COLO829 (cell line): ENCODE data around the gene RABEPK.
"Not testable (repeated sequence)": the region's sequence is repeated elsewhere in the genome, so short reads cannot be mapped to it uniquely, and the experiment has no call there.

ENCODE experiments used
- DNase-seq: peaks from one replicate; pipeline ENCODE4 v3.0.0; 2012; ENCODE audit warnings: low spot score

Gene RABEPK

DNA sequence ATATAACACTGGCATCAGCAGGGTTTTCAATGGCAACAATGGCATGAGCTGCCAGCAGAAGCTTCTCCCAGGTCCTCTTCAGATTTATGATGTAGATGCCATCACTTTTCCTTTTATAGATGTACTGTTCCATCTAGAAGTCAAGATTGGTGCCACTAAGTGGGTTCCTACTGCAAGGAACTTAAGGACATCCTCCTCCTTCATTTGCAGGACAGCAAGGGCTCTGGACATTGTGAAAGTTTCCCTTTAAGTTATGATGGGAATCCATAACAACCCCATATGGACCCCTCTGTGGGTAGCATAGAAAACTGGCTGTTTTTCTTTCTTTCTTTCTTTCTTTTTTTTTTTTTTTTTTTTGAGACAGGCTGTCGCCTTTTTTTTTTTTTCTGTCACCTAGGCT, 4.8 kb upstream of the RABEPK start:
- not testable (repeated sequence) for DNase-seq

DNA sequence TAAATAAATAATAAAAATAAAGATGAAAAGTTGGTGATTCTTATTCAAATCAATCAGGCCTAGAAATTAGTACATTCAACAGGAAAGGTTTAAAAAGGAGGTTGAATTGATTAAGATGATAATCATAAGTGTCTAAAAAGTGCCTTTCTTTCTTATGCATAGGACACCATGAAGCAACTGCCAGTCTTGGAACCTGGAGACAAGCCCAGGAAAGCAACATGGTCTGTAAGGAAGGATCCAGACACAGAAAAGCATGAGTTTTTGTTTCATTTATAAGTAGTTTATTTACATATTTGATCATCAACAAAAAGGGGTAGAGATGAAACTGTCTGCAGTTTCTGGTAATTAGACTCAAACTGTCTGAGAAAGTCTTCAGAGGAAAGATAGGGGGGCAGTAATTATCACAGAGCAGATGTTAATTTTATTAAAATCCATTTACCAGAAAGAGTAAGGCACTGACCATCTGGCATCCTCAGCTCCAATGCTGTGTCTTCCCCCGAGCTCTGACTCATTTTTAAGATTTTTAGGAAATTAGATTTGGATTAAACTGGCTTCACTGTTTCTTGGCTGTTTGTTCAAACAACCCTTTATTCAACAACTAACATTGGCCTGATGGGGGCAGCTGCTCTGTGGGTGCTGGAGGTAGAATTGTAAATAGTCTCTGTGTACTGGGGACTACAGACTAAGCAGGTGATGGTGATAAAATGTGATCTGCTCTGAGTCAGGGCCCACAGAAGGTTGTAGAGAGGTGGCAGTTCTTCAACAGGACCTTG, 2.7 kb downstream of the RABEPK start:
- peak; percentile 69 for DNase-seq

DNA sequence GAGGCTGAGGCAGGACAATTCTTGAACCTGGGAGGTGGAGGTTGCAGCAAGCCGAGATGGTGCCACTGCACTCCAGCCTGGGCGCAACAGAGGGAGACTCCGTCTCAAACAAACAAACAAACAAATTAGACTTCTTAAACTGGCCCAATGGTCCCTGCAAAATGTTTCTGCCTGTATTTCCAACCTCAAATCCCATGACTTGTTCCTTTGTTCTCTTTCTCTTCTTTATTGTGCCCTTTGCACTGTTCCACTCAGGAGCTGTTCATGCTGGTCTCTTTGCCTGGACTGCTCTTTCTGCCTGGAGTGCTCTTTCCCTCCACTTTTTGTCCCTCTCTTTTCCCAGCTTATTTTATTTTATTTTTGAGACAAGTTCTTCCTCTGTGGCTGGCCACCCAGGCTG, 4.1 kb downstream of the RABEPK start:
- DNase-seq: no peak

DNA sequence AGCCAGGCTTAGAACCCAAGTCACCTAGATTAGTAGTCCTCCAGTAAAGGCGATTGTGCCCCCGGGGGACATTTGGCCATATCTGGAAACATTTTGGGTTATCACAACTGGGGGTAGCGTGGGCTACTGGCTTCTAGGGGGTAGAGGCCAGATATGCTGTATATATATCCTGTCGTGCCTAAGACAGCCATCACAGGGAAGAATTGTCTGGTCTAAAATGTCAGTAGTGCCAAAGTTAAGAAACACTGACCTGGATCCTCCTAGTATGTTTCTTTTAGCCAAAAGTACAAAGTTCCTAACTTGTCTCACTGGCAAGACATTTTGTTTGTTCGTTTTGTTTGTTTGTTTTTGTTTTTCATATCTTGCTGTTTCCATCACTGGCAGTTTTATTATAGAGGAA, 13.8 kb downstream of the RABEPK start:
- no peak for DNase-seq

DNA sequence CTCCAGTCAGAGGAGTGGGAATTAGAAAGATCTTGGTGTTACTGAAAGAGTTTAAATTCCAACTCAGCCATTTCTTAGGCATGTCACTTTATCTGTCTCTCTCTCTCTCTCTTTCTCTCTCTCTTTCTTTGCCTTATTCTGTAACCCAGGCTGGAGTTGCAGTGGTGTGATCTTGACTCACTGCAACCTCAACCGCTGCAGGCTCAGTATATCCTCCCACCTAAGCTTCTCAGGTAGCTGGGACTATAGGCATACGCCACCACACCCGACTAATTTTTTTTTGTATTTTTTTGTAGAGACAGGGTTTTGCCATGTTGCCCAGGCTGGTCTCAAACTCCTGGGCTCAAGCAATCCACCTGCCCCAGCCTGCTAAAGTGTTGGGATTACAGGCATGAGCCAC, 18.3 kb downstream of the RABEPK start:
- no peak for DNase-seq

DNA sequence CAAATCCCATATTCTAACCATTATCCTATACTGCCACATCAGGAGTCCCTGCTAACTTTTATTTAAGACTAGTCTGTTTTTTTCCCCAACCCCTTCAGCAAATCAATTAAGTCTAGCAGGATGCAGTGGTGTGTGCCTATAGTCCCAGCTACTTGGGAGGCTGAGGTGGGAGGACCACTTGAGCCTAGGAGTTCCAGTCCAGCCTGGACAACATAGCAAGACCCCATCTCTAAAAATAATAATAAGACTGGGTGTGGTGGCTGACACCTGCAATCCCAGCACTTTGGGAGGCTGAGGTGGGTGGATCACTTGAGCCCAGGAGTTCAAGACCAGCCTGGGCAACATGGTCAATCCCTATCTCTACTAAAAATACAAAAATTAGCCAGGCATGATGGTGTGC, 24.5 kb downstream of the RABEPK start:
- not testable (repeated sequence) for DNase-seq

DNA sequence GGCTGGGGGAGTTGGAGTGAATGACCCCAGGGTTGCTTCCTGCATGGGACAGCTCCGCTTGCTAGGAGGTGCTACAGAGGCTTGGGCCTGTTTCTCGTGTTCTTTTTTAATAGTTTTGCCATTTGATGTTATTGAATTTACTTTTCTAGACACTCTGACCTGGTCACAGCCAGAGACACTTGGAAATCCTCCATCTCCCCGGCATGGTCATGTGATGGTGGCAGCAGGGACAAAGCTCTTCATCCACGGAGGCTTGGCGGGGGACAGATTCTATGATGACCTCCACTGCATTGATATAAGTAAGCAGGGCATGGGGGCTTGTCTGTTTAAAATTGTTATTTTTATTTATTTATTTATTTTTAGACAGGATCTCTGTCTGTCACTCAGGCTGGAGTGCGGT, 27.4 kb downstream of the RABEPK start:
- no peak for DNase-seq

DNA sequence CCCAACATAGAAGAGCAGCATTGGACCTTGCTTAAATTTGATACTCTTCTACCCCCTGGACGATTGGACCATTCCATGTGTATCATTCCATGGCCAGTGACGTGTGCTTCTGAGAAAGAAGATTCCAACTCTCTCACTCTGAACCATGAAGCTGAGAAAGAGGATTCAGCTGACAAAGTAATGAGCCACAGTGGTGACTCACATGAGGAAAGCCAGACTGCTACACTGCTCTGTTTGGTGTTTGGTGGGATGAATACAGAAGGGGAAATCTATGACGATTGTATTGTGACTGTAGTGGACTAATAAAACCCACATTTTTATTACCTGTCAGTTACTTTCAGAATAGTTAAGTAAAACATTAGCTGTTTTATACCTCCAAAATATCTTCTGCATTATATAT, 33.3 kb downstream of the RABEPK start:
- DNase-seq: peak; percentile 28

DNA sequence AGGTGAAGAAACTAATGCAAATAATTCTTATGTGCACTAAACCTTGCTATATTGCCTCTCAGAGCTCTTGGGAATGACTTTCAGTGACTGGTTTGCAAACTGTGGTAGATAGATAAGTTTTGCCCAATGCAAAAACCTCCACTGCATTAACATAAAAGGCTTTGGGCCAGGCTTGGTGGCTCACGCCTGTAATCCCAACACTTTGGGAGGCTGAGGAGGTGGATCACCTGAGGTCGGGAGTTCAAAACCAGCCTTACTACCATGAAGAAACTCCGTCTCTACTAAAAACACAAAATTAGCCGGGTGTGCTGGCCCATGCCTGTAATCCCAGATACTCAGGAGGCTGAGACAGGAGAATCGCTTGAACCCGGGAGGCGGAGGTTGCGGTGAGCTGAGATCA, 33.8 kb downstream of the RABEPK start:
- not testable (repeated sequence) for DNase-seq

DNA sequence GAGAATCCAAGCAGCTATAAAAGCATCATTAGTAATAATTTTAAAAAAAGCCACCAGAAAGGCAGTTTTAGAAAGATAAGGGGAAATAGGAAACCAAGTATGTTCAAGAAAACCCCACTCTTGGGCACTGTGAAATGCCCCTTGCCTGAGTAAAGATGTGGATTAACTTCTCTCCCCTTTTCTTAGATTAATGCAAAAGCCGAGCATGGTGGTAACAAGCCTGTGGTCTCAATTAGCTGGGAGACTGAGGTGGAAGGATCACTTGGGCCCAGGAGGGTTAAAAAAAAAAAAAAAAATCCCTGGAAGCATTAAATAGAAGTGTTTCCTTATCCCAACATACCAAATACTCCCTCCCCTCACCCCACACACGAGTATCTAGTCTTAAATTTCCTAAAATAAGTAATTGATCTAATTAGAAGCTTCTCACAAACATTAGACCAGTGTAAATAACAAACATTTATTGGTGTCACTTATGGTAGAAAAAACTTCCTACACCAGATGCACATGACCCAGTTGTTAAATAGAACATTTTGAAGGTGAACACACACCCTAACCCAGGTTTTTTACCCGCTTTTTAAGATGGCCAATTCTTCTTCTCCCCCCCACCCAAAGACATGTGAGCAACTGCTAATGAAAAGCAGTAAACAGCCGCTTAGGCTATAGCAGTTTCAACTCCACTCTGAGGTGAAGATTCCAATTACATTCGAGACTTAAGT, 35.6 kb downstream of the RABEPK start:
- no peak for DNase-seq

DNA sequence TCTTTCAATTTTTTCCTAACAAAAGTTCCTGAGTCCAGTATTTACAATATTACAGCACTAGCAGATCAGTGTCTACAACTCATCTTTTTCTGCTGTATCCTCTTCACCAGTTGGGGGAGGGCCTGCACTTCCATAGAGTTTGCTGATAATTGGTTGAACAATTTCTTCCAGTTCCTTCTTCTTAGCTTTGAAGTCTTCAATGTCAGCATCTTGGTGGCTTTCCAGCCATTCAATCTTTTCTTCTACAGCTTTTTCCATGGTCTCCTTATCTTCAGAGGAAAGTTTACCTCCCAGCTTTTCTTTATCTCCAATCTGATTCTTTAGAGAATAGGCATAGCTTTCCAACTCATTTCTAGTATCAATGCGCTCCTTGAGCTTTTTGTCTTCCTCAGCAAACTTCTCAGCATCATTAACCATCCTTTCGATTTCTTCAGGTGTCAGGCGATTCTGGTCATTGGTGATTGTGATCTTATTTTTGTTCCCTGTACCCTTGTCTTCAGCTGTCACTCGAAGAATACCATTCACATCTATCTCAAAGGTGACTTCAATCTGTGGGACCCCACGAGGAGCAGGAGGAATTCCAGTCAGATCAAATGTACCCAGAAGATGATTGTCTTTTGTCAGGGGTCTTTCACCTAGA, 36.3 kb downstream of the RABEPK start:
- DNase-seq: not testable (repeated sequence)

DNA sequence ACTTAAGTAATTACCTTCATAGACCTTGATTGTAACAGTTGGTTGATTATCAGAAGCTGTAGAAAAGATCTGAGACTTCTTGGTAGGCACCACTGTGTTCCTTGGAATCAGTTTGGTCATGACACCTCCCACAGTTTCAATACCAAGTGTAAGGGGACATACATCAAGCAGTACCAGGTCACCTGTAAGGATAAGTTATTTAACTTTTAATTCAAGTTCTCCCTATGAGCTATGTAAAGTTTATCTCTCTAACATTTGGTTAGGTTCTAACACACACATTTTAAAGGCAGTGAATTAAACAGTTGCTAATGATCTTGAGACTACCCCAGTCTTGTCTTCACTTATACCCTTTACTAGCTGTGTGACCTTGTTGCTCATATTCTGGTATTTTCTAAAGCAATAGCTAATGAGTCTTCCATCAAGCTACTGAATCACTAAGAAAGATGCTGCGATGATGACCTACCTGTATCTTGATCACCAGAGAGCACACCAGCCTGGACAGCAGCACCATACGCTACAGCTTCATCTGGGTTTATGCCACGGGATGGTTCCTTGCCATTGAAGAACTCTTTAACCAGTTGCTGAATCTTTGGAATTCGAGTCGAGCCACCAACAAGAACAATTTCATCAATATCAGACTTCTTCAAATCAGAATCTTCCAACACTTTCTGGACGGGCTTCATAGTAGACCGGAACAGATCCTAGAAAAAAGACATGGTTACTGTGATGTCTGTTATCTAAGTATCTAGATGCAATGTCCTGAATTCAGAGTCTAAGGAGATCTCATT, 38.0 kb downstream of the RABEPK start:
- DNase-seq: no peak

DNA sequence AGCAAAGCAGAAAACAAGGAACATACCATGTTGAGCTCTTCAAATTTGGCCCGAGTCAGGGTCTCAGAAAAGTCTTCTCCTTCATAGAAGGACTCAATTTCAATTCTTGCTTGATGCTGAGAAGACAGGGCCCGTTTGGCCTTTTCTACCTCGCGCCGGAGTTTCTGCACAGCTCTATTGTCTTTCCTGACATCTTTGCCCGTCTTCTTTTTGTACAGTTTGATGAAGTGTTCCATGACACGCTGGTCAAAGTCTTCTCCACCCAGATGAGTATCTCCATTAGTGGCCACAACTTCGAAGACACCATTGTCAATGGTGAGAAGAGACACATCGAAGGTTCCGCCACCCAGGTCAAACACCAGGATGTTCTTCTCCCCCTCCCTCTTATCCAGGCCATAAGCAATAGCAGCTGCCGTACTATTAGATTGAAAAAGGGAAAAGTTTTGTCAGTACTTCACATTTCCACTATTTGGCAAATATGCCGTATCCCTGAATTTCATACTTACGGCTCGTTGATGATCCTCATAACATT, 38.6 kb downstream of the RABEPK start:
- DNase-seq: no peak

DNA sequence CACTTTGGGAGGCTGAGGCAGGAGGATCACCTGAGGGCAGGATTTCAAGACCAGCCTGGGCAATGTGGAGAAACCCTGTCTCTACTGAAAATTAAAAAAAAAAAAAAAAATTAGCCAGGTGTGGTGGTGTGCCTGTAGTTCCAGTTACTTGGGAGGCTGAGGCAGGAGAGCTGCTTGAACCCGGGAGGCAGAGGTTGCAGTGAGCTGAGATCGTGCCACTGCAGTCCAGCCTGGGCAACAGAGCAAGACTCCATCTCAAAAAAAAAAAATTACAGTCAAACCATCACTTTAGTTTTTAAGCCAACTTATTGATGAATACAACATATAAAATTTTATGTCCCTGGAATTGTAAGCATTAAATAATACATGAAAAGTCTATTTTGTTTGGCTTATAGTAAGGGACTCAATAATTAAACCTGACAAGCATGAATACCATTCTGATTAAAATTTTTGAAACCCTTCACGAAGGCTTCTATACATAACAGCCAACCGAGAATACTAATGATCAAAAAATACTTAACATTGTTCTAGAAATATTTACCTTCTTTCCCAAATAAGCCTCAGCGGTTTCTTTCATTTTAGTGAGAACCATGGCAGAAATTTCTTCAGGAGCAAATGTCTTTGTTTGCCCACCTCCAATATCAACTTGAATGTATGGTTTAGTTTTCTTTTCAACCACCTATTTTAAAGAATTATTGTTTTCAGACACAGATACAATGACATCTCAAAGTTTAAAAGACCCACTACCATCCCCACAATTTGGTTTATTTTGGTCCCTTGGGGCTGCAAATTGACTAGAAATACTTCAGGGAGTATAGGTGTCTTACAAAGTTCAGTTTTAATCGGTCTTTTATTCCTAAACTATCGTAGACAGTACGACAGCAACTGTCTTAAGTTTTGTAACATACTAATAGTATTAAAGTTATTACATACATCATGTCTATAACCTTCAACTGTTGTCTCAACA, 39.6 kb downstream of the RABEPK start:
- DNase-seq: no peak

DNA sequence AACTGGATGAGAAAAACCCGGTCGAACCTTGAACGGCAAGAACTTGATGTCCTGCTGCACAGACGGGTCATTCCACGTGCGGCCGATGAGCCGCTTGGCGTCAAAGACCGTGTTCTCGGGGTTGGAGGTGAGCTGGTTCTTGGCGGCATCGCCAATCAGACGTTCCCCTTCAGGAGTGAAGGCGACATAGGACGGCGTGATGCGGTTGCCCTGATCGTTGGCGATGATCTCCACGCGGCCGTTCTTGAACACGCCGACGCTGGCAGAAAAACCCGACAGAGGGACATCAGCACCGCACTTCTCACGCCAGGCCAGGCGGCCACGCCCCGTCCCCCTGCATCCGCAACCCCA, 40.3 kb downstream of the RABEPK start:
- no peak for DNase-seq

DNA sequence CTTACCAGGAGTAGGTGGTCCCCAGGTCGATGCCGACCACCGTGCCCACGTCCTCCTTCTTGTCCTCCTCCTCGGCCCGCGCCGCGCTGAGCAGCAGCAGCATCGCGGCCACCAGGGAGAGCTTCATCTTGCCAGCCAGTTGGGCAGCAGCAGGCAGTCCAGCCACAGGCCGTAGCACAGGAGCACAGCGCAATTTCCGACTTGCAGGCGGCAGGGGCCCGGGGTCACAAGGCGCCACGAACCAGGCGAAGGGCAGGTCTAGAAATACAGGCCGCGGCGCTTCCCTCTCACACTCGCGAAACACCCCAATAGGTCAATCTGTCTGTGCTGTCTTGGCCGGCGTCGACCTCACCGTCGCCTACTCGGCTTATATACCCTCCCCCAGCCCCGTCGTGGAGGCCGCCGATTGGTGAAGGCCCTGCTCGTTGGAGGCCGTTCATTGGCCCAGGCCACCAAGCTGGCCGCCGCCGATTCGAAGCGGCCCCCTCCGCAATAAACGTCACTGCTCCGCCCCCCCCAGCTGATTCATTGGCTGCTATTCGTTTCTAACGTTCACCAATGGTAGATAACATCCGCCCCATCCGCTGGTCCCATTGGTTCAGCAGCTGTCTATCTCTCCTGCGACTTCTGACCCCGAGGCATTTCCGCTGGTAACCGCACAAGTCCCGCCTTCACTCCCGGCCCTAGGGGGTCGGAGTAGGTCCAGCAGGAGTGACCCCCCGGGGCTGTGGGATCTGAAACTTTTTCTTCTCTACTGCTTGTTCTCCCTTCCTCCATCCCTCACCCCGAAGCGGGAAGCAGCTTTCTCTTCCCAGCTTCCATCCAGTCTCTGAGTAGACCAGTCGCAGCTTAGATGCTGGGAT, 40.9 kb downstream of the RABEPK start, which contains the start of gene HSPA5:
Gene HSPA5 (minus strand): TSS at position 344 of the 863 bp plus-strand sequence. CDS start 217 bp downstream, at position 127.
- peak; percentile 99 for DNase-seq

DNA sequence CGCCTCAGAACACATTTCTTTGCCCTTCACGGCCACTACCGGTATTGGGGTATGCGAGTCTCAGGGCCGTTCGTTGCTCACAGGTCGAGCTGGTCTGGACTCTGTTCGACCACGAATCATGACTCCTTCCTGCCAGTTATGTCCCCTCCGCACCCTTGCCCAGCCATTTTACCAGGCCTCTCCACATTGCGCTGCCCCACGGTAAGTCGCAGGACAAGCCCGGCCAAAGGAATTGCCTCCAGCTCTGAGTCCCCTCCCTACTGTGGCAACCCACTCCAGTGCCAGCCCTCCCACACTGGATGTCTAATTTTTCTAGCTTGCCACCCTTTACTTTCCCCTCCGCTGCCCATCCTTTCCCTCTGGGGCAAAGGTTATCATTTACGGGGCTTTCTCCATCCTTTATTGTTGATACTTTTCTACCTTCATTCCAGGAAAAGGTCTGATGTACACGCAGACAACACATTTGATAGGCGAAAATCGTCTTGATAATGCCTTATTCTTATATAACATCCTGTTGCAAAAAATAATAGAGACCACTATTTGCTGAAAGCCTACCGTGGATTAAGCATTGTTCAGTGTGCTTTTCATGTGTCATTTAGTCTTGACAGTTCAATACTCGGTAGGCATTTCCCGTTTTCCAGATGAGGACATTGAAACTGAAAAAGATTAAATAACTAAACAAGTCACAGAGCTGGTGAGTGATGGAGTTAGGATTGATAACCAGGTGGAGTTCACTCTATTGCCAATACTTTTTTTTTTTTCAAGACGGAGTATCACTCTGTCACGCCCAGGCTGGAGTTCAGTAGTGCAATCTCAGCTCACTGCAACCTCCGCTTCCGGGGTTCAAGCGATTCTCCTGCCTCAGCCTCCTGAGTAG, 41.8 kb downstream of the RABEPK start:
- peak; percentile 39 for DNase-seq

DNA sequence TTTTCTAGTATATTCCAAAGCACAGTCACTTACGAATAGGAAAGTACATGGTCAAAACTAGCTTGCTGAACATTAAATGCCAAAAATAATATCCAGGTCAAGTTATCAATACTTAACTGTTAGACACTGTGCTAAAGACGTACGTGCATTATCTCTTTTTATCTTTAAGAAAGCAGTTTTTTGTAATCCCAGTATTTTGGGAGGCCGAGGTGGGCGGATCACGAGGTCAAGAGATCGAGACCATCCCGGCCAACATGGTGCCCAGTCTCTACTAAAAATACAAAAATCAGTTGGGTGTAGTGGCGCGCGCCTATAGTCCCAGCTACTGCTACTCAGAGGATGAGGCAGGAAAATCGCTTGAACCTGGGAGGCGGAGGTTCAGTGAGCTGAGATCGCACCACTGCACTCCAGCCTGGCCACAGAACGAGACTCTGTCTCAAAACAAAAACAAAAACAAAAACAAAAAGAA, 43.5 kb downstream of the RABEPK start:
- no peak for DNase-seq

DNA sequence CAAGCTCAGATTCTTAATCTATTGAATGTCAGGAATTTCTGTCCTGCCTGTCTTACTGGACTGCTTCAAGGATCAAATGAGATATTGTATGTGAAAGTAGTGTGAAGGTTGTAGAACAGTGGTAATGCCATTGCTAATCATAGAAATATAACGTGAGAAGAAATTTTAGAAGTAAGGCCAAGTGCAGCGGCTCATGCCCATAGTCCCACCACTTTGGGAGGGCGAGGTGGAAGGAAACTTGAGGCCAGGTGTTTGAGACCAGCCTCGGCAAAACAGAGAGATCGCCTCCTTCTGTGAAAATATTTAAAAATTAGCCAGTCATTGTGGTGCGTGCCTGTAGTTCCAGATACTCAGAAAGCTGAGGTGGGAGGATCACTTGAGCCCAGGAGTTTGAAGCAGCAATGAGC, 45.9 kb downstream of the RABEPK start:
- no peak for DNase-seq
